Neutrophil (primary cell): ENCODE data around the gene SCRT2.
"Not testable (repeated sequence)": the region's sequence is repeated elsewhere in the genome, so short reads cannot be mapped to it uniquely, and the experiment has no call there.

Source experiments
- H3K27ac ChIP-seq: fragments of 200-600 bp; sonication (generic); 2 replicates; pipeline ENCODE4 v1.5.1; 2016; ENCODE audit warnings: mild to moderate bottlenecking, moderate library complexity
- H3K27me3 ChIP-seq: fragments of 200-600 bp; sonication (generic); 2 replicates; pipeline ENCODE4 v1.6.0; 2016; ENCODE audit warnings: mild to moderate bottlenecking
- H3K36me3 ChIP-seq: fragments of 200-600 bp; sonication (generic); 2 replicates; pipeline ENCODE4 v1.5.1; 2017
- H3K4me1 ChIP-seq, 2 experiments: fragments of 200-600 bp in 1 of 2; sonication (generic) in 1 of 2; 1 replicate in 1 of 2; 2 replicates in 1 of 2; pipeline versions ENCODE4 v1.5.1 to v1.6.1; 2013 to 2016; ENCODE audit warnings: low read depth in 1 of 2, low read length in 1 of 2, mild to moderate bottlenecking in 1 of 2, moderate library complexity in 1 of 2; ENCODE audit not compliant: control insufficient read depth in 1 of 2, insufficient read depth in 1 of 2
- H3K4me3 ChIP-seq, 2 experiments: fragments of 200-600 bp in 1 of 2; sonication (generic) in 1 of 2; 1 replicate in 1 of 2; 2 replicates in 1 of 2; pipeline ENCODE4 v1.5.1; 2013 to 2016; ENCODE audit warnings: low read depth in 1 of 2, low read length in 1 of 2, mild to moderate bottlenecking in 1 of 2, moderate library complexity in 1 of 2
- H3K9me3 ChIP-seq: fragments of 200-600 bp; sonication (generic); 2 replicates; pipeline ENCODE4 v1.5.1; 2016
- TF ChIP-seq, protein P1 (sequence below): fragments of 200-600 bp; sonication (generic); IDR thresholded peaks from 2 replicates; pipeline ENCODE4 v1.5.1; 2016; ENCODE audit warnings: antibody characterized with exemption

The SCRT2 gene

DNA sequence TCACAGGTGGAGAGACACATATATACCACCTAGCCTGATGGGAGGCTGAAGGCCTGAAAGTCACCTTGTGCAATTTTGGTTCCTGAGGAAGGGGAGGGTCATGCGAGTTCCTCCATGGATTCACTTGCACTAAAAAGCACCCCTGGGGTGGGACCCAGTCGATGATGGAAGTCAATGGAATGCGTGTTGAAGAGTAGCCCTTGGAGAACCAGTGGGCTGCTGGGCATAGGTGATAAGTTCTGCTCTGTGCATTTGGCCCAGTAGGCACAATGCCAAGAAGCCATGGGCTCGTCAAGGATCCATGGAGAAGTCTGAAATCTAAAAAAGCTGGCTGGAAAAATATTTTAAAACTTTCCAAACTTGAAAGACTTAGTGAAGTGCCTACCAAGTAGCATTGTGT is 18.9 kb upstream of the SCRT2 start:
- Histone ChIP-seq H3K9me3 (no peaks in the 10 kb centered on the region), H3K27me3 (peaks cover 22% of the 10 kb centered on the region), H3K4me3 (no peak overlapping the region), H3K27ac (no peak overlapping the region), H3K36me3 (no peaks in the 10 kb centered on the region), H3K4me1 (no peaks in the 10 kb centered on the region)
- TF ChIP-seq, protein P1, sequence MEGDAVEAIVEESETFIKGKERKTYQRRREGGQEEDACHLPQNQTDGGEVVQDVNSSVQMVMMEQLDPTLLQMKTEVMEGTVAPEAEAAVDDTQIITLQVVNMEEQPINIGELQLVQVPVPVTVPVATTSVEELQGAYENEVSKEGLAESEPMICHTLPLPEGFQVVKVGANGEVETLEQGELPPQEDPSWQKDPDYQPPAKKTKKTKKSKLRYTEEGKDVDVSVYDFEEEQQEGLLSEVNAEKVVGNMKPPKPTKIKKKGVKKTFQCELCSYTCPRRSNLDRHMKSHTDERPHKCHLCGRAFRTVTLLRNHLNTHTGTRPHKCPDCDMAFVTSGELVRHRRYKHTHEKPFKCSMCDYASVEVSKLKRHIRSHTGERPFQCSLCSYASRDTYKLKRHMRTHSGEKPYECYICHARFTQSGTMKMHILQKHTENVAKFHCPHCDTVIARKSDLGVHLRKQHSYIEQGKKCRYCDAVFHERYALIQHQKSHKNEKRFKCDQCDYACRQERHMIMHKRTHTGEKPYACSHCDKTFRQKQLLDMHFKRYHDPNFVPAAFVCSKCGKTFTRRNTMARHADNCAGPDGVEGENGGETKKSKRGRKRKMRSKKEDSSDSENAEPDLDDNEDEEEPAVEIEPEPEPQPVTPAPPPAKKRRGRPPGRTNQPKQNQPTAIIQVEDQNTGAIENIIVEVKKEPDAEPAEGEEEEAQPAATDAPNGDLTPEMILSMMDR: no peak

DNA sequence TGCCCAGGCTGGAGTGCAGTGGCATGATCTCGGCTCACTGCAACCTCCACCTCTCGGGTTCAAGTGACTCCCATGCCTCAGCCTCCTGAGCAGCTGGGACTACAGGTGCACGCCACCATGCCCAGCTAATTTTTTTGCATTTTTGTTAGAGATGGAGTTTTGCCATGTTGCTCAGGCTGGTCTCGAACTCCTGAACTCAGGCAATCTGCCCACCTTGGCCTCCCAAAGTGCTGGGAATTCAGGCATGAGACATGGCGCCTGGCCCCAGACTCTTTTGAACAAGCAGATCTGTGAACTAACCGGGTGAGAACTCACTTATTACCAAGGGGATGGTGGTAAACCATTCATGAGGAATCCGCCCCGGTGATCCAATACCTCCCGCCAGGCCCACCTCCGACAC is 18.2 kb upstream of the SCRT2 start:
- H3K9me3 ChIP-seq, H3K4me1 ChIP-seq, H3K27ac ChIP-seq, H3K4me3 ChIP-seq, H3K36me3 ChIP-seq: not testable (repeated sequence)
- peaks cover 24% of the 10 kb centered on the region for H3K27me3 ChIP-seq

DNA sequence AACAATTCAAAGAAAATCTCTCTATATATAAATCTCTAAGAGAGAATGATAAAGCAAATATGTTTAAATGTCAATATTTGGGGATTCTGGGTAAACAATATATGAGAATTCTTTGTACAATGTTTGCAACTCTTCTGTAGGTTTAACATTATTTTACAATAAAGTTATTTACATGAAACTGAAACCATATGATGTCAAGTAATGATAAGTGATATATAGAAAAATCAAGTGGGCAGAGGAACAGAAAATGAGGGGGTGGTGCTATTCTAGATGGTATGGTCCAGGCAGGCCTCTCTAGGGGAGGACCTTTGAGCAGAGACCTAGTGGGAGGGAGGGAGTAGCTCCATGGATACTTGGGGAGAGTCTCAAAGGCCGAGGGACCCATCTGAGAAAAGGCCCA is 16.4 kb upstream of the SCRT2 start:
- Histone ChIP-seq H3K4me1 (no peaks in the 10 kb centered on the region), H3K9me3 (no peaks in the 10 kb centered on the region), H3K4me3 (no peak overlapping the region), H3K27ac (no peak overlapping the region), H3K36me3 (no peaks in the 10 kb centered on the region), H3K27me3 (peaks cover 28% of the 10 kb centered on the region)
- TF ChIP-seq, protein P1: no peak

DNA sequence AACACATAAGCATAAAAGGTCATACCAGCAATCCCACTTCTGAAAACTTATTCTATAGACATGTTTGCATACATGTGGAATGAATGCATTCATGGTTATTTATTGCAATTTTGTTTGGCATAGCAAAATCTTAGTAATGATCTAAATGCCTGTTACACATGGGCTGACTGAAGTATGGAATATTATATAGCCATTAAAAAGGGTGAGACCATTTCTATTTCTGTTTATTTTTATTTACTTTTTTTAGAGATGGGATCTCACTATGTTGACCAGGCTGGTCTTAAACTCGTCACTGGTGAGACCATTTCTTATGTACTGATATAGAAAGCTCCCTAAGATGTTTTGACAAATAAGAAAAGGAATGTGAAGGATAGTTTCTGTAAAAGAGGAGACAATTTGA is 14.3 kb upstream of the SCRT2 start:
- Histone ChIP-seq H3K9me3 (no peaks in the 10 kb centered on the region), H3K36me3 (no peaks in the 10 kb centered on the region), H3K27ac (no peak overlapping the region), H3K27me3 (peaks cover 28% of the 10 kb centered on the region), H3K4me3 (no peak overlapping the region), H3K4me1 (no peaks in the 10 kb centered on the region)
- TF ChIP-seq, protein P1: no peak

DNA sequence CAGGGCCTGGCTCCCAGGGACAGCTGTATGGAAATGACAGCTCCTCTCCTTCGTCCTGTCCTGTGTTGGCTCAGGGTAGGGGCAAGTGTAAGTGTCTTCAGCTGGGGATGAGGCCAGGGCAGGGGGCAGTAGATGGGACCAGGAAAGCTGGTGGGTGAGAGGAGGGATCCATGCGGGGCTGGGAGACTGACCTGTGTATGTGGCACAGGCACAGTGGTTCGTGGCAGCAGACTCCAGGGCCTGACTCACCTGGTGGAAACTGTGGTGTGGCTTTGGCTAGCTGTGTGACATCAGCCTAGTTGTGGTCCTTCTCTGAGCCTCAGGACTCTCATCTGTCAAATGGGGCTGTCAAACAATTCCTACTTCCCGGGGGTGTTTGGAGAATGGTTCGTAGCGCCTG is 13.7 kb upstream of the SCRT2 start:
- TF ChIP-seq, protein P1: no peak
- no peaks in the 10 kb centered on the region for H3K4me1 ChIP-seq
- H3K27me3 ChIP-seq: peaks cover 28% of the 10 kb centered on the region
- H3K4me3 ChIP-seq: no peak overlapping the region
- H3K36me3 ChIP-seq: no peaks in the 10 kb centered on the region
- no peaks in the 10 kb centered on the region for H3K9me3 ChIP-seq
- H3K27ac ChIP-seq: no peak overlapping the region

DNA sequence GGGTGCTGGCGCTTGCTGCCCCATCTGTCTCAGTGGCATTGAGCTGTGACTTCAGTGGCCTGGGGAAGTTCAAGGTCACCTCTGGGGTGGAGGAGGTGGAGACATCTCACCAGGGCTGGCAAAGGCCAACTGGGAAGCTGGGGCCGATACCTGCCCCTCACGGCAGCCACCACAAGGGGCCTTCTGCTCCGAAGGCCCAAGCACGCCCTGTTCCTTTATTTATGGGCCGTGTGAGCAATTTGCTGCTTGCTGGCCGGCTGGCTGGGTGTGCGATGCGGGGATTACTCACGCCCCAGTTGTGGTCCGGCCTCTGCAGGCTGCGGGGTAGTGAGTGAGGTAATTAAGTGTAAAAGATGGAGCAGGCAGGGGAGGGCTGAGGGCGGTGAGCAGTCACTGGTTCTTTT is 13.2 kb upstream of the SCRT2 start:
- H3K27ac ChIP-seq: no peak overlapping the region
- TF ChIP-seq, protein P1: no peak

More for the DNA sequence above, 13.2 kb upstream of the SCRT2 start:
- Histone ChIP-seq H3K9me3 (no peaks in the 10 kb centered on the region), H3K36me3 (no peaks in the 10 kb centered on the region), H3K4me3 (no peak overlapping the region), H3K4me1 (no peaks in the 10 kb centered on the region), H3K27me3 (peaks cover 28% of the 10 kb centered on the region)
